ENCODE results near the gene PLCD1. TPM values are rescaled to one million over a fixed set of nuclear protein-coding genes. Genes with fewer than 3 reads are reported as not detected.

Gene PLCD1
- total RNA-seq, 2 donors from 2014 or later: 29.7 to 176 TPM

DNA sequence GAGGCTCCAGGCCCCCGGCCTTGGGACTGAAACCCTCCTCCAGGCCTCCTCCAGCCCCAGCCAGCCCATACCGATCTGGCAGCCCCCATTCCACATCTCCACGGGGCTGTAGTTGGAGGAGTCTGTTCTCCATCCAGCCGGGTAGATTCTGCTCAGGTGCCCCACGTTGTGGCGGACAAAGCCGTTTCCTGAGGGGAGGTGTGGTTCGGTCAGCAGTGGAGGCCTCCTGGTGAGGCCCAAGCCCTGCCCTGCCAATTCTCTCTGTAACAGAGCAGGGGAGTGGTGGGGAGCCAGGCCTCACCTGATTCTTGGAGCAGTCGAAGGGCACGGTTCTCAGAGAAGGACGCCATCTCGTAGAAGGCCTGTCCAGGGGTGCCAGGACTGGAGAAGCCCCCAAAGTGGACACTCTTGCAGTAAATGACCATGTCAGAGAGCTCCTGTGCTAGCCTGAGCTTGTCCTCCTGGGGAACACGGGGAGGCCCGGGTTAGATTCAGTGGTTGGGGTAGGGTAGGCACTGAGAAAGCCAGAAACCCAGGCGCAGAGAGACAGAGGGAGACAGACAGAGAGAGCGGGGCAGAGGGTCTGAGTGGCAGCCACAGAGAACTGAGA, 20.4 kb downstream of the PLCD1 start:
- H3K36me3 ChIP-seq: peaks cover 3 to 6% of the 10 kb centered on the region in 2 donors
- no peaks in the 10 kb centered on the region for H3K9me3 ChIP-seq
- H3K4me1 ChIP-seq (replicated peaks): peaks cover 14% of the 10 kb centered on the region
- no peaks in the 10 kb centered on the region for H3K27me3 ChIP-seq (replicated peaks; ENCODE audit: insufficient read depth)
- WGBS: 89% methylated on average over 9 of the region's 16 CpGs
- TF ChIP-seq POLR2AphosphoS5 (IDR thresholded peaks at IDR 0.05): no peak
- no peak for TF ChIP-seq POLR2A (IDR thresholded peaks at IDR 0.05)
- no peak for TF ChIP-seq CTCF (IDR thresholded peaks at IDR 0.05)
- intact Hi-C loops (cut with DNase I): no loop called here
- no peak overlapping the region for H3K27ac ChIP-seq
- H3K4me3 ChIP-seq: no peak overlapping the region
- DNase-seq (ENCODE audit: low spot score): no peak

DNA sequence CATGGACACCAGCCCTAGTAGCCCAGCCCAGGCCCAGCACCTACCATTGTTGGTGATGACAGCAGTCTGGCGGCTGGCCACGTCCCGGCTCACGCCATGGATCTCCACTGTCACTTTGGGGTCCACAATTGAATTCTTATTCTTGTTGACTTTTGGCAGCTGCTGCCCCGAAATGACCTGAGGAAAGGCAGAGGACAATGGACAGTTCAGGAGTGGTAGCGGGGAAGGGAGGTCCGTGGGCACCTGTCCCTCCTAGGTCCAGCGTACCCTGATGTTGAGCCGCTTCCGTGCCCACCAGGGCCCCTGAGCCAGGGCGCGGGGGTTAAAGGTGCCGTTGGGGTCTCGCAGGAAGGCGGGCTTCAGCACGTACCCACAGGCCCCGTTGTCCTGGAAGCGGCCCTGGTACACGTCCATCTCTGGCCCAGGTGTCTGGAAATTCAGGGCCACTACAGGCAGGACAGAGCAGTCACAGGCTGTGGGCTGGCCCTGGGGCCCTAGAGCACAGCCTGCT, 21.2 kb downstream of the PLCD1 start:
- no peak for TF ChIP-seq POLR2A (IDR thresholded peaks at IDR 0.05)
- TF ChIP-seq CTCF (IDR thresholded peaks at IDR 0.05): no peak
- no peak for TF ChIP-seq POLR2AphosphoS5 (IDR thresholded peaks at IDR 0.05)
- no peaks in the 10 kb centered on the region for H3K27me3 ChIP-seq (replicated peaks; ENCODE audit: insufficient read depth)
- H3K4me1 ChIP-seq (replicated peaks): peaks cover 16% of the 10 kb centered on the region
- intact Hi-C loops (cut with DNase I): no loop called here
- no peaks in the 10 kb centered on the region for H3K9me3 ChIP-seq
- 93% methylated on average over 19 of the region's 19 CpGs for WGBS
- no peak overlapping the region for H3K27ac ChIP-seq
- H3K36me3 ChIP-seq: peaks cover 3 to 6% of the 10 kb centered on the region in 2 donors
- DNase-seq (ENCODE audit: low spot score): no peak
- H3K4me3 ChIP-seq: no peak overlapping the region

- TF ChIP-seq CTCF (IDR thresholded peaks at IDR 0.05) (no peak), POLR2A (IDR thresholded peaks at IDR 0.05) (no peak), POLR2AphosphoS5 (IDR thresholded peaks at IDR 0.05) (no peak)
- H3K9me3 ChIP-seq: no peaks in the 10 kb centered on the region
- peaks cover 3 to 6% of the 10 kb centered on the region in 2 donors for H3K36me3 ChIP-seq
- no peak overlapping the region for H3K27ac ChIP-seq
- H3K4me1 ChIP-seq (replicated peaks): peaks cover 16% of the 10 kb centered on the region
- no peak for DNase-seq (ENCODE audit: low spot score)
- no peak overlapping the region for H3K4me3 ChIP-seq
- intact Hi-C loops (cut with DNase I): no loop called here
- 95% methylated on average over 7 of the region's 7 CpGs for WGBS
- no peaks in the 10 kb centered on the region for H3K27me3 ChIP-seq (replicated peaks; ENCODE audit: insufficient read depth)
These were observed 21.7 kb downstream of the PLCD1 start for GRCh38 chr3:38007754-38008090.

DNA sequence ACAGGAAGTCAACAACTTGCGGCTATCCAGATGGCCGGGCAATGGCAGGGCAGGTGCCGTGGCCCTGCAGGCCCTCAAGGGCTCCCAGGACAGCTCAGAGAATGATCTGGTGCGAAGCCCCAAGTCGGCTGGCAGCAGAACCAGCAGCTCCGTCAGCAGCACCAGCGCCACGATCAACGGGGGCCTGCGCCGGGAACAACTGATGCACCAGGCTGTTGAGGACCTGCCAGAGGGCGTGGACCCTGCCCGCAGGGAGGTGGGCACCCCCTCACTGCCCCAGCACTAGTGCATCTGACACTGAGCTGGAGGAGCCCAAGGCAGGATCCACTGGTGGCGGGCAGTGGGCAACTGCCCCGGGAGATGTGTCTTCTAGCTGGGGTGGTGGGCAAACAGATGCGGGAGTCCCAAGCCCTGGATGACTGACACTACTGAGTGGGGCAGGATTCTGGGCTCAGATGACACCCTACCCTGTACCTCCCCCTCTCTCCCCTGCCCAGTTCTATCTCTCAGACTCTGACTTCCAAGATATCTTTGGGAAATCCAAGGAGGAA, 22.9 kb downstream of the PLCD1 start:
- H3K36me3 ChIP-seq: peaks cover 3 to 6% of the 10 kb centered on the region in 2 donors
- H3K4me3 ChIP-seq: no peak overlapping the region
- no peak for TF ChIP-seq CTCF (IDR thresholded peaks at IDR 0.05)
- TF ChIP-seq POLR2A (IDR thresholded peaks at IDR 0.05): no peak
- no peak for TF ChIP-seq POLR2AphosphoS5 (IDR thresholded peaks at IDR 0.05)
- WGBS: 90% methylated on average over 16 of the region's 16 CpGs
- no peak for DNase-seq (ENCODE audit: low spot score)
- intact Hi-C loops (cut with DNase I): no loop called here
- peaks cover 16% of the 10 kb centered on the region for H3K4me1 ChIP-seq (replicated peaks)
- H3K9me3 ChIP-seq: no peaks in the 10 kb centered on the region
- H3K27me3 ChIP-seq (replicated peaks; ENCODE audit: insufficient read depth): no peaks in the 10 kb centered on the region
- no peak overlapping the region for H3K27ac ChIP-seq

GRCh38 chr3:38006031-38006430, 23.4 kb downstream of the PLCD1 start:
- Histone ChIP-seq H3K27me3 (replicated peaks; ENCODE audit: insufficient read depth) (no peaks in the 10 kb centered on the region), H3K36me3 (peaks cover 3 to 6% of the 10 kb centered on the region in 2 donors), H3K4me1 (replicated peaks) (peaks cover 16% of the 10 kb centered on the region), H3K9me3 (no peaks in the 10 kb centered on the region), H3K27ac (peak overlapping the region; percentile 86 to 90), H3K4me3 (no peak overlapping the region)
- 90% methylated on average over 5 of the region's 5 CpGs for WGBS
- DNase-seq (ENCODE audit: low spot score): no peak
- intact Hi-C loops (cut with DNase I): no loop called here
- TF ChIP-seq POLR2A (IDR thresholded peaks at IDR 0.05): no peak
- TF ChIP-seq CTCF (IDR thresholded peaks at IDR 0.05): no peak
- TF ChIP-seq POLR2AphosphoS5 (IDR thresholded peaks at IDR 0.05): no peak
